Vagina (tissue), 2 donors: ENCODE results near the gene PACS2.

Experiments
- POLR2A ChIP-seq, 2 donors: fragments of 450-650 bp; IDR thresholded peaks; one replicate each; pipeline ENCODE4 v1.6.1; 2017; ENCODE audit warnings: antibody characterized with exemption in 2 of 2, mild to moderate bottlenecking in 2 of 2, moderate library complexity in 2 of 2
- POLR2AphosphoS5 ChIP-seq, 2 donors: sonication (generic); formaldehyde crosslinking; IDR thresholded peaks; one replicate each; pipeline ENCODE4 v1.9.0; 2017; ENCODE audit warnings: antibody characterized with exemption in 2 of 2, mild to moderate bottlenecking in 2 of 2, low read depth in 1 of 2; ENCODE audit not compliant: insufficient read depth in 1 of 2

DNA sequence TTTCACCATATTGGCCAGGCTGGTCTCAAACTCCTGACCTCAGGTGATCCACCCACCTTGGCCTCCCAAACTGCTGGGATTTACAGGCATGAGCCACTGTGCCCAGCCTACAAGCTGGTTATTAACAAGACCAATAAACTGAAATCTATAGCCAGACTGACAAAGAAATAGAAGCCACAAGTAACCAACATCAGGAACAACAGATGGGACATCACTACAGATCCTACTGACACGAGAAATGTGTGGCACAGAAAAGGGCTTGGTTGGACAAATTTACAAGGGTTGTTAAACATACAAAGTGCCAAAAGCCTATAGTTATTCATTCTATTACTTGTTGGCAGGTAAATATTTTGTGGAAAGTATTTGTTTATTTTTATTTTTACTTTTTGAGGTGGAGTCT, 116.7 kb downstream of the PACS2 start:
- TF ChIP-seq POLR2AphosphoS5 (IDR thresholded peaks at IDR 0.05; ENCODE audit: insufficient read depth in 1 of 2, low read depth in 1 of 2), result no peak
- no peak for TF ChIP-seq POLR2A (IDR thresholded peaks at IDR 0.05)
